ENCODE measurements around the gene BNC1.

BNC1 gene

GRCh38 chr15:83206526-83207008, 77.9 kb downstream of the BNC1 start:
- no peak for TF ChIP-seq CTCF (conservative IDR thresholded peaks at IDR 0.05; ENCODE audit: low read length)
- H3K4me3 ChIP-seq (ENCODE audit: low read length): peak overlapping the region; percentile 70
- no peak for DNase-seq (ENCODE audit: low read depth)

Data from AG10803 (cell line).